Endothelial cell of umbilical vein (primary cell): Measurements from ENCODE around the gene TPO.

Experiments used
- CTCF ChIP-seq, 2 donors: IDR thresholded peaks; 1 replicate in 1 of 2; 2 replicates in 1 of 2; pipeline ENCODE4 v1.5.1; 2011; ENCODE audit warnings: low read length in 2 of 2, mild to moderate bottlenecking in 2 of 2, moderate library complexity in 2 of 2, control low read depth in 1 of 2, inconsistent platforms in 1 of 2, low read depth in 1 of 2; ENCODE audit not compliant: insufficient read depth in 1 of 2; ENCODE audit errors: extremely low read depth in 1 of 2
- EZH2 ChIP-seq: IDR thresholded peaks from 2 replicates; pipeline ENCODE4 v1.6.1; 2012; ENCODE audit warnings: borderline replicate concordance, low read depth, mild to moderate bottlenecking, moderate library complexity, low read length, inconsistent platforms; ENCODE audit not compliant: severe bottlenecking
- JUN ChIP-seq: IDR thresholded peaks from 2 replicates; pipeline ENCODE4 v1.6.1; 2011; ENCODE audit warnings: borderline replicate concordance, low read depth; ENCODE audit not compliant: insufficient read length, insufficient read depth
- MAX ChIP-seq: IDR thresholded peaks from 2 replicates; pipeline ENCODE4 v1.6.1; 2011; ENCODE audit not compliant: insufficient read depth, insufficient read length
- POLR2A ChIP-seq: IDR thresholded peaks from 2 replicates; pipeline ENCODE4 v1.6.1; 2012; ENCODE audit warnings: low read depth, mild to moderate bottlenecking, control low read depth, low read length
- POLR2AphosphoS5 ChIP-seq: IDR thresholded peaks from 2 replicates; pipeline ENCODE4 v1.6.1; 2012; ENCODE audit warnings: low read depth, mild to moderate bottlenecking, control low read depth, low read length, moderate library complexity; ENCODE audit not compliant: insufficient read depth

- no peak for TF ChIP-seq JUN
- TF ChIP-seq POLR2A, result no peak
- no peak for TF ChIP-seq MAX
- TF ChIP-seq CTCF (IDR thresholded peaks at IDR 0.05; ENCODE audit: extremely low read depth in 1 of 2, insufficient read depth in 1 of 2, low read depth in 1 of 2, low read length in 2 of 2), result no peak
- no peak for TF ChIP-seq POLR2AphosphoS5
- no peak for TF ChIP-seq EZH2
These were observed 148.0 kb downstream of the TPO start for GRCh38 chr2:1561259-1561658.
